Measurements from ENCODE around the gene SERPINC1.
"Not testable (repeated sequence)": the region's sequence is repeated elsewhere in the genome, so short reads cannot be mapped to it uniquely, and the experiment has no call there.

Gene SERPINC1

GRCh38 chr1:173888749-173889148, 28.4 kb downstream of the SERPINC1 start:
- no peak for FAIRE-seq

GRCh38 chr1:173887627-173888026, 29.5 kb downstream of the SERPINC1 start:
- no peak for FAIRE-seq

GRCh38 chr1:173886746-173887611, 30.1 kb downstream of the SERPINC1 start:
- no peak for FAIRE-seq

- no peak for FAIRE-seq
Measured at GRCh38 chr1:173884701-173885100, 32.4 kb downstream of the SERPINC1 start.

DNA sequence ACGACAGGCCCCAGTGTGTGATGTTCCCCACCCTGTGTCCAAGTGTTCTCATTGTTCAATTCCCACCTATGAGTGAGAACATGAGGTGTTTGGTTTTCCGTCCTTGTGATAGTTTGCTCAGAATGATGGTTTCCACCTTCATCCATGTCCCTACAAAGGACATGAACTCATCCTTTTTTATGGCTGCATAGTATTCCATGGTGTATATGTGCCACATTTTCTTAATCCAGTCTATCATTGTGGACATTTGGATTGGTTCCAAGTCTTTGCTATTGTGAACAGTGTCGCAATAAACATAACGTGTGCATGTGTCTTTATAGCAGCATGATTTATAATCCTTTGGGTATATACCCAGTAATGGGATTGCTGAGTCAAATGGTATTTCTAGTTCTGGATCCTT, 36.0 kb downstream of the SERPINC1 start:
- not testable (repeated sequence) for FAIRE-seq

DNA sequence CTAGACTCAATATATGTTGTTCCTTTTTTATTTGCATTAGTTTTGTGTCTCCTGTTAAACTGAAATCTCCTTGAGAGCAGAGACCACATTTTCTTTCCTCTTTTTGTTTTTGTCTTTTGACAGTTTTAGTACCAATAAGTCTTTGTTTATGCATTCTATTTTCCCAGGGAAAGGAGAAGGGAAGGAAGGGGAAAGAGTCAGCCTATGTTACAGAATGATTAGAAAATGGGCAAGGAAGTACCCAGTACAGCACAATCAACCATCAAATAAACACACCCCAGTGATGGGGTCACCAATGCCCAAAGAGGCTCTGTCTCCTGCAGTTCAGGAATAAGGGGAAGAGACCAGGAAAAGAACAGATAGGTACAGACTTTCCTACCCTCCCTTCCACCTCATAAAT, 38.9 kb downstream of the SERPINC1 start:
- no peak for FAIRE-seq

GRCh38 chr1:173876732-173877131, 40.4 kb downstream of the SERPINC1 start:
- no peak for FAIRE-seq

DNA sequence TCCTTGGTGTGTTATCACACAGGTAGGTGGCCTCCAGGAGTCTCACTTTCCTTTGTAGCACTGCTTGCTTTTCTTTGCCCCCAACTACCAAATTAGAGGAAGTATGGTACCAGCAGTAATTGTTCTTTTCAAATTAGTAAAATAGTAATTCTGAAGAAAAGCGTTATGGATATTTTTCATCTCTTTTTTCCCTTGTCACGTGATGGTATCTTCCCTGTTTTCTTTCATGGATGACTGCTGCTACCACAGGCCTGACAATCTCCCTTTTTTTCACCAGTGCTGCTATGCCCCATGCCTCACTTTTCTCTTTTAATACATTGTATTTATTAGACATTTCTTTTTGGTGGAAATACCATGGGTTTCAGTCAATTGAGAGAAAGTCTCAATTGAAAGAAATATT, 45.6 kb downstream of the SERPINC1 start:
- FAIRE-seq: no peak

DNA sequence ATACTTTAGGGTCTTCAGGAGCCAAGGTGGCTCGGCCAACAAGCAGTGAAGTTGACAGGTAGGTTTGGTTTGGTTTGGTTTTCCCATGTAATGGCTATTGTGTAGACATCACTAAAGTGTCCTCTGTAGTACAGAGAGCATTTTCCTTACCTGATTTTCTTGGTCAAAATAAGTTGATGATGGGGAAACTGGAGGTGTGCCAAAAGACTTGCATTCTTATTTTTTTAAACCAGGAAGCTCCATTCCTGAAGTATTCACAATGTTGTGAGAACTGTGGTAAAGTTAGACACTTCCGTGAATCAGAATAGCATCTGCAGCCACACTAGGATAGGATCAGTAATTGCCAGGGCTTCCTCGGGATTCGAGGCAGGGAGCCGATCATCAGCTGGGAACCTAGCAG, 46.0 kb downstream of the SERPINC1 start:
- FAIRE-seq: no peak

DNA sequence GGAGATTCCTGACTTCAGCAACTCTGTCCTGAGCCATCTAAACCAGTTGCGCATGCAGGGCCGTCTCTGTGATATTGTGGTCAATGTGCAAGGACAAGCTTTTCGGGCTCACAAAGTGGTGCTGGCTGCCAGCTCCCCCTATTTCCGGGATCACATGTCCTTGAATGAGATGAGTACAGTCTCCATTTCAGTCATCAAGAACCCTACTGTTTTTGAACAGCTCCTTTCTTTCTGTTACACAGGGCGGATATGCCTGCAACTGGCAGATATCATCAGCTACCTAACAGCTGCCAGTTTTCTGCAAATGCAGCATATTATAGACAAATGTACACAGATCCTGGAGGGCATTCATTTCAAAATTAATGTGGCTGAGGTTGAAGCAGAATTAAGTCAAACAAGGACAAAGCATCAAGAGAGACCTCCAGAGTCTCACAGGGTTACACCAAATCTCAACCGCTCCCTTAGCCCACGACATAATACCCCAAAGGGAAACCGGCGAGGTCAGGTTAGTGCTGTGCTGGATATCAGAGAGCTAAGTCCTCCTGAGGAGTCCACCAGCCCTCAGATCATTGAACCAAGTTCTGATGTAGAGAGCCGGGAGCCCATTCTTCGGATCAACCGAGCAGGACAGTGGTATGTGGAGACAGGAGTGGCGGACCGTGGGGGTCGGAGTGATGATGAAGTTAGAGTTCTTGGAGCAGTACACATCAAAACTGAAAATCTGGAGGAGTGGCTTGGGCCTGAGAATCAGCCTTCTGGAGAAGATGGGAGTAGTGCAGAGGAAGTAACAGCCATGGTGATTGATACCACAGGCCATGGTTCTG, 46.7 kb downstream of the SERPINC1 start:
- FAIRE-seq: no peak

DNA sequence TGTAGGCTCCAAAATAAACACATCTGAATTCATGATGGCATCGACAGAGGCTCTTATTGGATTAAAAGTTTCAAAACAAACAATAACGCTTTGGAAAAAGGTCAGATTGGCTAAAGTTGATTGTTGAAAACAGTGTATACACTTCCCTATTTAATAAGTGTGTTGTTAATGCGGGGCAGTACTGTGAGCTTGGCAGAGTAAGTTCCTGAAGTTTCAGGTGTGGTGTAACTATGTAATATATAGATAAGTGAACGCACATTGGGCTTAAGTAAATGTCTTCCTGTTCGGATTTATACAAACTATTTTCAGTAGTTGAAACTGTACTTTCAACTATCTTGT, 48.1 kb downstream of the SERPINC1 start:
- no peak for FAIRE-seq

DNA sequence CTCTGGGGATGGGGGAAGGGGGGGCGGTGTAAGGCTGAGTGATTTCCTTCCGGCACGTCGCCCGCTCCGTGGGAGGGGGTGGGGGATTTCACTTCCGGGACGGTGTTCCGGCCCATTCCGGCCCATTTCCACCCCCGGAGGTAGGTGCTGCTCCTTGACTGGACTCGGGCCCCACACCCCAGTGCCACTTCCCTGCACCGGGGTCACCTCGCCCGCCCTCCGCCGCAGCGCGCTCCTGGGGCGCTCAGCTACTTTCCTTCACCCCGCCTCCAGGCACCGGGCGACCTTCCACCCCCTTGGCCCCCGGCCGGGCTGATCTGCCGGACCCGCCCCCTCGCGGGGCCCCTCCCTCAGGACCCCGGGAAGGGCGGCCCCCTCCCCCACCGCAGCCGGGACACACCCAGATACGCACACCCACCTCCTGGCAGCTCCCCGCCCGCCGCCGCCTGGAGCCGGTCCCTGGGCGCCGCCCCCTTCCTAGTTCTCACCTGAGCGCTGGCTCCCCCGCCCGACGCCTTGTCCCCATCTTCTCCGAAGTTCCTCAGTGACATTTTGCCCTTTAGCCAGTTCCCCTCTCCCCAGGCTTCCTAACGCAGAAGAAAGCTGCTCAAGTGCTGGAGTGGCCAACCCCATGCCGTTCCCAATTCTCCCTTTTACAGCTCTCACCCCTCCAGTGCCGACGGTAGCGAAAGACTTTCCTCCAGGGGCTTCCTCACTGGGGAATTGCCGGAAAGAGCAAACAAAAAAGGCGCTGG, 48.7 kb downstream of the SERPINC1 start, which contains the start of gene ZBTB37:
Gene ZBTB37 (plus strand): TSS at position 115 of the 755 bp plus-strand sequence. CDS start 1,846 bp downstream, outside the sequence.
- no peak for FAIRE-seq

DNA sequence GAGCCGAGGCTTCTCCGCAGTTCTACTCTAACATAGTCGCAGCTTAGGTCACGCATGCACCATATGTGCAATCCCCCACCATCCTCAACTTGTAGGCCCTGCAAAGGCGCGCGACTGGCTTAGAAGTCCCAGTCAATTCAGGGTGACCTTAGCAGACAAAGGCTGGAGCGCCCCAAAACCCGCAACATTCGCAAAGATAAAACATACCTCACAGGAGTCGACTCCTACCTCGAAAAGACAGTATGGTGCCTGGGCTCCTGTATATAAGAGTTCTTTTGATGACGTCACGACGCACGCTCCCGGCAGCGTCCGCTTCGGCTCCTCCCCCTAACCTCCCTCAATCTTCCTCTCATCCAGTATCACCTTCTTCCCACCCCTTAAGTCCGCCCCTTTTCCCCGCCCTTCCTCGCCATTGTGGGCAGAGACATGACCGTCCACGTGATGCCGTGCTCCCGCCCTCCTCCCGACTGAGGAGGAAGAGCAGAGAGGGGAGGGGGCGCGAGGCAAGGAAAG, 49.3 kb downstream of the SERPINC1 start, which contains the start of gene GAS5:
Gene GAS5 (minus strand): TSS at position 237 of the 513 bp plus-strand sequence.
- FAIRE-seq: peak; percentile 84

GRCh38 chr1:173867141-173867752, 49.9 kb downstream of the SERPINC1 start:
- FAIRE-seq: no peak

GRCh38 chr1:173866413-173867115, 50.6 kb downstream of the SERPINC1 start:
- FAIRE-seq: no peak

GRCh38 chr1:173865468-173866164, 51.5 kb downstream of the SERPINC1 start:
- no peak for FAIRE-seq

GRCh38 chr1:173864179-173864867, 52.8 kb downstream of the SERPINC1 start:
- FAIRE-seq: no peak

DNA sequence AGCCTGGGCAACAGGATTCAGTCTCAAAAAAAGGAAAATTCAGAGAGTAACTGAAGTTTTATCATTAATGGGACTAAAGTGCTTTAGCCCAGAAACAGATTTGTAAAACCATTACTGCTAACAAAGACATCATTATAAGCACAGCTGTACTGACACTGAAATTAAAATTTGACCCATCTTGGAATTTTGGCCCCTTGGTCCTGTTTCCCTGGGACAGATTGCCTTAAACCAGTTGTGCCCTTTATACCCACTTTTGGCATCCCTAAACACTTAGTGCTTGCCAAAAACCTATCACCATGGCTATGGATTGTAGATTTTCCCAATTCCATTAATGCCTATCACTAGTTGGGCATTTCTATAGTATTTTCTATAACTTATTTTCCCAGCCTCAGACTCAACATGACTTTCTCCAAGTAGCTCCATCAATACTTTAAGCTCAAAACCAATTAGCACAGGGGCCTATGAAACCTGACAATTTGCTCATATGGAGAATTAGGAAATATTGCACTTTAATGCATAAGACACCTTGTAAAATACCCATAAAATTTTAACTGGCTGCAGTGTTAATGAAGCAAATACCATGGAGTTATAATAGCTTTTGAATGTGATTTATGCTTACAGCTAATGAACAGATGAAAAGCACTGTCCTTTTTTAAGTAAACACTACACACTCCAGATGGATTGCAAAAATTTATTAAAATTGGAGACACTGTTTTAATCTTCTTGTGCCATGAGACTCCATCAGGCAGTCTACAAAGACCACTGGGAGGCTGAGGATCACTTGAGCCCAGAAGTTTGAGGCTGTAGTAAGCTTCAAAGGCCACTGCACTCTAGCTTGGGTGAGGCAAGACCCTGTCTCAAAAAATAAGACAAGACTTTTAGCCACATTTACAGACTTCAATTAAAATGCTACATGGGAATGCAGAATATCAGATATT, 53.6 kb downstream of the SERPINC1 start:
- FAIRE-seq: no peak

DNA sequence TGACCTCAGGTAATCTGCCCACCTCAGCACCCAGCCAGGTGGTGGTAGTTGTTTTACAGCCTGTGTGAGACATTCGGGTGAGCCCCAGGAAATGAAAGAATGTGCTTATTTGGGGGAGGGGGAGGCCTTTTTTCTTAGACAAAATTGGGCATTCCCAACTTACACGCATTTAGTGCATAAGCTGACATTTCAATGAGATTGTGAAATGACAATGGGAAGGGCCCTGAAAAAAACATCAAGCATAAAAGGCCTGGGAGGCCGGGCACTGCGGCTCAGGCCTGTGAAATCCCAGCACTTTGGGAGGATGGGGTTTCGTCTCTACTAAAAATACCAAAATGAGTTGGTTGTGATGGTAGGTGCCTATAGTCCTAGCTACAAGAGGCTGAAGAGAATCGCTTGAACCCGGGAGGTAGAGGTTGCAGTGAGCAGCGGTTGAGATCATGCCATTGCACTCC, 54.3 kb downstream of the SERPINC1 start:
- no peak for FAIRE-seq
